GM03348 (cell line): Measurements from ENCODE around the gene KXD1.
"Not testable (repeated sequence)": the region's sequence is repeated elsewhere in the genome, so short reads cannot be mapped to it uniquely, and the experiment has no call there.

Experiments
- DNase-seq: peaks from one replicate; pipeline ENCODE4 v3.0.0; 2012; ENCODE audit warnings: low spot score

Gene KXD1

GRCh38 chr19:18536475-18536874, 21.2 kb upstream of the KXD1 start:
- no peak for DNase-seq

DNA sequence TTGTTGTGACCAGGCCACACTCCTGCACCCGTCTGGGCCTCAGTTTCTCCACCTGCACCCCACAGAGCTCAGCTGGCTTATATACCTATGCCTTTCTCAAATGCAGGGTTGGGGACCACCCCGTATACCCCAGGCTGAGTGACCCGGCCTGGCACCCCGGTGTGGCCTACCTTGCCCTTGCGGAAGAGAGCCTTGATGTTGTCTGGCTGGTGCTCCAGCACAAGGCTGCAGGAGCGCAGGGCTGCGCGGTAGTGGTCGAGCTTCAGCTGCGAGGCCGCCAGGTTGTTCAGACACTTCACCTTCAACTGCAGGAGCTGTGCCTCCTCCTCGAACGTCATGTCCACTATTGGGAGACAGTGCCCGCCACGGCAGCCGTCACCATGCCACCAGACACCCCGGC, 20.2 kb upstream of the KXD1 start:
- DNase-seq, result no peak

- no peak for DNase-seq
Observed at GRCh38 chr19:18538115-18538514, 19.6 kb upstream of the KXD1 start.

DNA sequence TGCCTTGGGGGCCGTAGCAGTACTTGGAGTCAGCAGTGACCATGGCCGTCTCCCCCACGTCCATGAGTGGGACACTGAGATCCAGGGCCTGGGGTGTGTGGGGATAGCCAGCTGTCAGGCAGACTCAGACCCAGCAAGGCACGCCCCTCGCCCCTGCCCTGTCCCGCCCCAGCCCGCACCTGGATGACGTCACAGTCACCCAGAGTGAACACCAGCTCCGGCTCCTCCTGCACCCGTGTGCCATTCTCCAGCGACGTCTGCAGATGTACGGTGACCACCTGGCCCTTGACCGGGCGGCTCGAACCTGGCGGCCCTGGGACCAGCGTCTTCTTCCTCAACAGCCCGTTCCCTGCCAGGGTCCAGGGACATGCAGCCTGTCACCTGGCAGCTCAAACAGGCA, 18.3 kb upstream of the KXD1 start:
- no peak for DNase-seq

GRCh38 chr19:18540200-18540599, 17.5 kb upstream of the KXD1 start:
- not testable (repeated sequence) for DNase-seq

DNA sequence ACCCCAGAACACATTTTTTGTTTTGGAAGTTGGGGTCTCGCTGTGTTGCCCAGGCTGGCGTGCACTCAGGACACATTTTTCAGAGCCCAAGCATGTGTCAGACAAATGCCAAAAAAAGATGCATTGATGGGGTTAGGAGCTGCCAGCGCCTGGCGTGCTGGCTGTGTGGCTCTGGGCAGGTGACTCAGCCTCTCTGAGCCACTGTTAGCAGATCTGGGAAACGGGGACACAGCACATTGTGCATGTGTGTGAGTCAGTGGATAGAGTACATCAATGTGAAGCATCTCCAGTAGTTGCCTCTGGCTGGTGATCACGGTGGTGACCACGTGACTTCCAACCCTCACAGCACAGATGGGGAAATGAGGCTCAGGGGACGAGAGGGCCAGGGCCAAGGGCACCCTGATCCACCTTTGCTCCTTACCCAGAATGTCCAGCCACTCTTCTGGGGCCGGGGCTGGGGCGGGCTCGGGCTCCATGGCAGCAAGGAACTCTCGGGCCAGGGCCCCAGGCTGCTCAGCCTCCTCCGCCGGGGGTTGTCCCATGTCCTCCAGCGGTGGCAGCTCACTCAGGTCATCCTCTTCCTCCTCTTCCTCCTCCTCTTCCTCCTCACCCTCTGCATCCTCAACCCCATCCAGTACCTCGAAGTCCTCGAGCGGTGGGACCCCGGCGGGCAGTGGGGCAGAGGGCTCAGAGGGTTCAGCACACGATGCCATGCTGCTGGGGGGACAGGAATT, 16.2 kb upstream of the KXD1 start:
- DNase-seq, result peak; percentile 35

GRCh38 chr19:18541992-18542940, 15.4 kb upstream of the KXD1 start:
- peak; percentile 31 for DNase-seq

- DNase-seq, result peak; percentile 99
Observed at GRCh38 chr19:18542941-18543813, 14.5 kb upstream of the KXD1 start, which contains the start of gene FKBP8. TSS of gene FKBP8 (minus strand) at chr19:18543573. CDS start at chr19:18541970, 1,603 bp downstream.

GRCh38 chr19:18543814-18544475, 13.7 kb upstream of the KXD1 start:
- DNase-seq, result peak; percentile 72

DNA sequence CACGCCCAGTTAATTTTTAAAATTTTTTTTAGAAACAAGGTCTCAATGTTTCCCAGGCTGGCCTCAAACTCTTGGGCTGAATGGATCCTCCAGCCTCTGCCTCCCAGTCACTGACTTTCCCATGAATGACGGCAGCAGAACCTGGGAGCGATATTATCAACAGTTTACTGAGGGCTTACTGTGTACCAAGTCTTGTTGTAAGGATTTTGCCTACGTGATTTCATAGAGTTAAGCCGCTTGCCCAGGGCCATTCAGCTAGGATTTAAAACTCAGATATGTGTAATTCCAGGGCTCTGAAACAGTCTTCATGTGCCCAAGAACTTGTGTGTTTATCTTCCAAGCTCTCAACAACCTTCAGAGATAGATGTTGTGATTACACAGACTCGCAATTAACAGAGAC, 6.0 kb upstream of the KXD1 start:
- DNase-seq, result no peak

- peak; percentile 16 for DNase-seq
Observed at GRCh38 chr19:18558202-18558555, 509 bp downstream of the KXD1 start.

- DNase-seq, result no peak
Observed at GRCh38 chr19:18558604-18559003, 934 bp downstream of the KXD1 start.

DNA sequence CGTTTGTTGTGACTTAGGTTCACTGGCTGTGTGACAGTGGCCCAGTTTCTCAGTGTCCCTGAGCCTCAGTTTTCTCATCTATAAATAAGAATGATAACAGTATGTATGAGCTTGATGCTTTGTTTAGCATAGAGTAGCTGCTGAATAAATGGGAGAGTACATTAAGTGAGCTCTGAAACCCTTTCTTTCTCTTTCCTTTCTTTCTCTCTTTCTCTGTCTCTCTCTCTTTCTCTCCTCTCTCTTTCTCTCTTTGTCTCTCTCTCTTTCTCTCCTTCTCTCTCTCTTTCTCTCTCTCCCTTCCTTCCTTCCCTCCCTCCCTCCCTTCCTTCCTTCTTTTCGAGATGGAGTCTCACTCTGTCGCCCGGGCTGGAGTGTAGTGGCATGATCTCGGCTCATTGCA, 2.0 kb downstream of the KXD1 start:
- no peak for DNase-seq

DNA sequence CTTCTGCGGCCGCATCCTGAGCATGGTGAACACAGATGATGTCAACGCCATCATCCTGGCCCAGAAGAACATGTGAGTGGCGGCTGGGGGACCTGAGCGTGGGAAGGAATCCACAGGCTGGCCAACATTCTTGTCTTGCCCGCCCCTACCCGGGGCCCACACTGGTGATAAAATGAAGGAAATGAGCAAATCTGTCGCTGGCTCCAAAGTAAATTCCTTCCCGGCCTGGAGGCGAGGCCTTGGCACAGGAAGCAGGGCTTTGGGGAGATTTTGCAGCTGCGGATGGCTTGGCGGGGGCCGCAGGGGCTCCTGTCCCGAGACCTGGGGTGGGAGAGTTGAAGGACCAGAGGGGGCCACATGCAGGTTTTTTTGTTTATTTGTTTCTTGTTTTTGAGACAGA, 4.4 kb downstream of the KXD1 start:
- peak; percentile 84 for DNase-seq

DNA sequence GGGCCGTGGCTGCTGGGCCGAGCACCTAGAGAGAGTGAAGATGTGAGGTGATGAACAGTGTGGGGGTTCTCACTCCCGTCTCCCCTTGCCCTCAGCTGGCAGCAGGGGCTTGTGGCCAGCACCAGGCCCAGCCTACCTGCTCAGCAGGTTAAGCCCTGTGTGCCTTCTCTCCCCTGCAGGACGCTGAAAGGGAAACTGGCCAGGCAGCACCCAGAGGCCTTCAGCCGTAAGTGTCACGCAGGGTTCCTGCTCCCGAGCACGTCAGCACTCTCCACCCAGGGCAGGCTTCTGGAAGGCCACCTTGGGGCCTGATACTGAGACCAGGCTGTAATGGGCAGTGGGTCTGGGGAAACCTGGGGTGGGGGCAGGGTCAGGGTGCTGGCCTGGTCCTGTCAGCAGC, 9.3 kb downstream of the KXD1 start:
- no peak for DNase-seq

DNA sequence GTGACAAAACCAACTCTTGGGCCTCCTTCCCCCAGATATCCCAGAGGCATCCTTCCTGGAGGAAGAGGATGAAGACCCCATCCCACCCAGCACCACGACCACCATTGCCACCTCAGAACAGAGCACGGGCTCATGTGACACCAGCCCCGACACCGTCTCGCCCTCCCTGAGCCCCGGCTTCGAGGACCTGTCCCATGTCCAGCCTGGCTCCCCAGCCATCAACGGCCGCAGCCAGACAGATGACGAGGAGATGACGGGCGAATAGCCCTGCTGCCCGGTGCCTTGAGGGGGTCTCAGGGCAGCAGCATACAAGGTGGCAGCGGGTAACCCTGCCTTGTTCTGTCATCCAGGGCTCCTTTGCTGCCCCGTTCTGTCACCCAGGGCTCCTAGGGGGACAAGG, 10.7 kb downstream of the KXD1 start:
- no peak for DNase-seq

DNA sequence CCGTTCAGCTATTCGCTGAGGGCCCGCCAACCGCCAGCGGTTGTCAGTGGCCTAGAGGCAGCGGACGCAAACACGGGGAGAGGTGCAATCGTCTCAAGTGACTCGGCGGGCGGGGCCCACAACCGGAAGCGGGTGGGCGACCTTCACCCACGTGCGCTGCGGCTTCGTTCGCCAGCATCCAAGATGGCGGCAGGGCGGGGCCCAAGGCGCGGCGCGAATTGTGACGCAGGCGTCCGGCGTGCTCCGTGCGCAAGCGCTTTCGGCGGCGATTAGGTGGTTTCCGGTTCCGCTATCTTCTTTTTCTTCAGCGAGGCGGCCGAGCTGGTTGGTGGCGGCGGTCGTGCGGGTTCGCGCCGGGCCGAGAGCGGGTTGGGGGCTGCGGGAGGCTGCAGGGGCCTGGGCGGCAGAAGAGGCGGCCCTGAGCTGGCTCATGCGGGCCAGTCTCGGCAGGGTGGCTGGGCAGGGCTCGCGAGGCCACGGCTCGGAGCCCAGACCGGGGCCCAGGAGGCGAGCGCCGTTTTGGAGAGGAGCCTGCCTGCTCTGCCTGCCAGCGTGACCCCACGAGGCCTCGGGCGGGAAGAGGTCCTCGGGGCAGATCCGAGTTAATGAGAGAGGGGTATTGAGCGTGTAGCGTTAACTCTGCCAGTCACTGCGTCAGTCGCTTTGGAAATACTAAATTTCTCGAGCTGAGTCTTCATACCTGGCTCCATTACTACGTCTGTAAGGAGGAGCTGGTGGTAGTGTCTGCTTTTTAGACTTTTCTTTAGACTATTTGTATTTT, 14.1 kb downstream of the KXD1 start, which contains the start of gene UBA52:
Gene UBA52 (plus strand): TSS at position 294 of the 781 bp plus-strand sequence. CDS start 1,444 bp downstream, outside the sequence.
- peak; percentile 96 for DNase-seq

DNA sequence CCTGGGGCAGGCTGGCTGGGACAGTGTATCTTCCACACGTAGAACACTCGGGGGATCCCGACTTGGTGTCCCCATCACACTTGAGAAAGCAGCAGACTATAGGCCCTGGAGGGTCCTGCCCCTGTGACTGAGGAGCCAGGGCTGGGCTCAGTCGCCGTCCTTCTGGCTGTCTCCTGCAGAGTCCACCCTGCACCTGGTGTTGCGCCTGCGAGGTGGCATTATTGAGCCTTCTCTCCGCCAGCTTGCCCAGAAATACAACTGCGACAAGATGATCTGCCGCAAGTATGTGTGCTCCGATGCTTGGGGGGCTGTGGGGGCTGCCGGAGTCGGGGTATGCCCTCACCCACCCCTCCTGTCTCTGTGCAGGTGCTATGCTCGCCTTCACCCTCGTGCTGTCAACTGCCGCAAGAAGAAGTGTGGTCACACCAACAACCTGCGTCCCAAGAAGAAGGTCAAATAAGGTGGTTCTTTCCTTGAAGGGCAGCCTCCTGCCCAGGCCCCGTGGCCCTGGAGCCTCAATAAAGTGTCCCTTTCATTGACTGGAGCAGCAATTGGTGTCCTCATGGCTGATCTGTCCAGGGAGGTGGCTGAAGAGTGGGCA, 17.1 kb downstream of the KXD1 start:
- no peak for DNase-seq

DNA sequence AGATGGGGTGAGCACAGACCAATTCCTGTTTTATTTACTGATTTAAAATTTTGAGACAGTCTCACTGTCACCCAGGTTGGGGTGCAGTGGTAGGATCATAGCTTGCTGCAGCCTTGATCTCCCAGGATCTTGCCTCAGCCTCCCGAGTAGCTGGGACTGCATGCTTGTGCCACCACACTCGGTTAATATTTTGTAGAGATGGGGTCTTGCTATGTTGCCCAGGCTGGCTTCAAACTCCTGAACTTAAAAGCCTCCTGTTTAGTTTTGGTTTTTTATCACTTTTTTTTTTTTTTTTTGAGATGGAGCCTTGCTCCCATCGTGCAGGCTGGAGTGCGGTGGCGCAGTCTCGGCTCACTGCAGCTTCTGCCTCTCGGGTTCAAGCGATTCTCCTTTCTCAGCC, 18.7 kb downstream of the KXD1 start:
- no peak for DNase-seq

DNA sequence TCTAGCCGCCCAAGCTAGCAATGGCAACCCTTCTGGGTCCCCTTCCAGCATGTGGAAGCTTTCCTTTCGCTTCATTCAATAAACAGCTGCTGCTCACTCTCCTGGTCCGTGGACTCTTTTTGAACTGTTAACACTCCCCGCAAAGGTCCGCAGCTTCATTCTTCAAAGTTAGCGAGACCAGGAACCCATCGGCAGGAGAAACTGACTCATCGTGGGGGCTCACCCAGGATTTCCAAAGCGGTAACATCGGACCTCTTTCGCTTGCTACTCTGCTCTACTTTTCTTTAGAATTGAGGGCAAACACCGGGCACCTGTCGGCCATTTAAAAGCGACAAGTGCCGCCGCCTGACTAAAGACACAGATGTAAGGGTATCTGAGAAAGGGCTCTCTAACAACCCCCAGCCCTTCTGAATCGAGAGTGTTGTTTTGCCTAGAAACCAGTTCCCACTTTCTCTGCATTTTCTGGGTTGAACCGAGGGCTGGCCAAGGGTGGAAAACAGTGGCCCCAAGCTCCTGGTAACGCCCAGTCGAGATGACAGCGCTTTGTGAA, 19.8 kb downstream of the KXD1 start:
- DNase-seq, result no peak
